Activated CD4-positive, alpha-beta memory T cell treated with anti-CD3 and anti-CD28 coated beads for 36 hours (primary cell): Measurements from ENCODE around the gene MAP2K5. TPM values are rescaled to one million over a fixed set of nuclear protein-coding genes. Genes with fewer than 3 reads are reported as not detected.

ENCODE experiments used
- CTCF ChIA-PET: fragments of 350-600 bp; sonication (Branson Sonifier 250); formaldehyde crosslinking; loops from one replicate; lab custom pipeline; 2021; ENCODE audit warnings: antibody characterized with exemption, inconsistent platforms; lab: Charles Lee
- POLR2A ChIA-PET: fragments of 350-600 bp; sonication (Branson Sonifier 250); formaldehyde crosslinking; loops from one replicate; lab custom pipeline; 2021; ENCODE audit warnings: antibody characterized with exemption; lab: Charles Lee
- DNase-seq: peaks from one replicate; pipeline ENCODE4 v3.0.0-alpha.2; 2020
- H3K27ac Mint-ChIP-seq: one replicate; pipeline ENCODE4 v1.8.0; 2021; ENCODE audit warnings: mixed read lengths
- H3K27me3 Mint-ChIP-seq: one replicate; pipeline ENCODE4 v1.8.0; 2021; ENCODE audit warnings: mixed read lengths
- H3K36me3 Mint-ChIP-seq: one replicate; pipeline ENCODE4 v1.8.0; 2021; ENCODE audit warnings: mixed read lengths
- H3K4me1 Mint-ChIP-seq: one replicate; pipeline ENCODE4 v1.8.0; 2021; ENCODE audit warnings: low read depth, mixed read lengths
- H3K4me3 Mint-ChIP-seq: one replicate; pipeline ENCODE4 v1.8.0; 2021; ENCODE audit warnings: mild to moderate bottlenecking, mixed read lengths
- H3K9me3 Mint-ChIP-seq: one replicate; pipeline ENCODE4 v1.8.0; 2021; ENCODE audit warnings: mixed read lengths
- intact Hi-C: fragments of 100-400 bp; cut with micrococcal nuclease; formaldehyde crosslinking; loops from one replicate; pipeline ENCODE4 v1.15.1; 2023
- total RNA-seq, 2 experiments: library from RNA; stranded (reverse); gene quantifications; one replicate each; pipeline ENCODE4 v1.2.3, GENCODE V29; 2021

Gene MAP2K5
- total RNA-seq, 2 experiments from 2014 or later, result 16.5 to 17.4 TPM

DNA sequence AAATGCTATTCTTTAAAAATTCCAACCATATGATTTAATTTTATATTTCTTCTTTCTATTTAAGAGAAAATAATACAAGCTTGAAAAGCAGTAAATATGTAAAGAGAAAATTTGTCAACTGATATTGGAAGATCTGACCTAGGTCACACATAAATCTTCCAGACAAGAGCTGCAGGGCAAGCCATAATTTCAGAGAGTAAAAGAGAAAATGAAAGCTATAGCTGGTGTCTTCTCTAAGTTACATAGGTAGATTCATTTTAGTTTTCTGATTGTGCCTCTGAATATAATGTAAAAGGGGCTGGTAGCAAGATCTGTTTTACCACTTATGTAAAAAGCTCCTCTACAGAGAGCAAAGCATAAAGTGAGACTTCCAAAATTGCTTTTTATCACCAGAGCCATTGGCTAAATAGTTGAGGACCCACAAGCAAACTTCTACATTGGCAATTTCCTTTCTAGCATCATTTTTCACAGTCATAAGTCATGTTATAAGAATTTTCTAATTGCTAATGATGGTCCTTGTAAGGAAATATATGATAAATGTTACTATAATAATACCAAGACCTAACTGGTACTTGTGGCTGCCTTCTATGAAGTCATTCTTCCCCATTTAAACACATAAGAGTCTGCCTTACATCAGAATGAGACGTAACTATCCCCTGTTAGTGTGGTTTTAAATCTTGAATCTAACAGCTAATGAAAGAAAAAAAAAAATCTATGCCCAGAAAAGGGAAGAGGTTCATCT lies 202.0 kb downstream of the MAP2K5 start:
- POLR2A ChIA-PET, result interaction anchor here (0.7 kb wide), 1 partner anchor 1387 kb away, joined by 3 read pairs; no protein-coding TSS in a partner anchor
- H3K9me3 Mint-ChIP-seq, result no peaks in the 10 kb centered on the region
- peaks cover 44% of the 10 kb centered on the region for H3K4me1 Mint-ChIP-seq
- no peak overlapping the region for H3K4me3 Mint-ChIP-seq
- no peaks in the 10 kb centered on the region for H3K36me3 Mint-ChIP-seq
- no peak for DNase-seq
- intact Hi-C loops, result no loop called here
- H3K27me3 Mint-ChIP-seq, result no peaks in the 10 kb centered on the region
- no peak overlapping the region for H3K27ac Mint-ChIP-seq
- CTCF ChIA-PET, result no interaction called here

GRCh38 chr15:67745073-67746006 lies 202.8 kb downstream of the MAP2K5 start:
- ChIA-PET CTCF (no interaction called here), POLR2A (no interaction called here)
- Mint-ChIP-seq H3K9me3 (no peaks in the 10 kb centered on the region), H3K27ac (no peak overlapping the region), H3K27me3 (no peaks in the 10 kb centered on the region), H3K4me1 (peaks cover 44% of the 10 kb centered on the region), H3K4me3 (no peak overlapping the region), H3K36me3 (no peaks in the 10 kb centered on the region)
- DNase-seq, result no peak
- intact Hi-C loops, result loop anchor here (2.0 kb wide), 1 partner anchor 17 kb away; no protein-coding TSS in a partner anchor

DNA sequence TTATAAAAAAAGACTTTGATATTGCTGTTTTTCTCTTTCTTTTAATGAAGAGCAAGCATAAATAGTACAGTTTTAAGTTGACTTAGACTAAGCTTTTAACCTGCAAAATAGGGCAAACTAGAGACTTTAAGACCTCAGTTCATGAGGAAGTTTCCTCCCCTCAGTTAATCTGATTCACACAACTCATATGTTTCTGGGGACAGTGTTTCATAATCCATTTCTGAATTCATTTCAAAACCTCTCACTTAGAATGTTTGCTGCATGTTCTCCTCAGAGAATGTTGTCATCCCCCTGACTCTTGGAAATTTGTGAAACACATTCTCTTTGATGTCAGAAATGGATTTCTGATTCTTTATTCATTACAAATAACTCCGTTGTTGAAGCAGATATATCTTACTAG lies 203.5 kb downstream of the MAP2K5 start:
- Mint-ChIP-seq H3K27ac (peak overlapping the region; percentile 16), H3K4me3 (no peak overlapping the region), H3K36me3 (no peaks in the 10 kb centered on the region), H3K4me1 (peaks cover 41% of the 10 kb centered on the region), H3K27me3 (no peaks in the 10 kb centered on the region), H3K9me3 (no peaks in the 10 kb centered on the region)
- ChIA-PET CTCF (no interaction called here), POLR2A (no interaction called here)
- DNase-seq, result no peak
- intact Hi-C loops, result loop anchor here (2.0 kb wide), 1 partner anchor 17 kb away; no protein-coding TSS in a partner anchor

DNA sequence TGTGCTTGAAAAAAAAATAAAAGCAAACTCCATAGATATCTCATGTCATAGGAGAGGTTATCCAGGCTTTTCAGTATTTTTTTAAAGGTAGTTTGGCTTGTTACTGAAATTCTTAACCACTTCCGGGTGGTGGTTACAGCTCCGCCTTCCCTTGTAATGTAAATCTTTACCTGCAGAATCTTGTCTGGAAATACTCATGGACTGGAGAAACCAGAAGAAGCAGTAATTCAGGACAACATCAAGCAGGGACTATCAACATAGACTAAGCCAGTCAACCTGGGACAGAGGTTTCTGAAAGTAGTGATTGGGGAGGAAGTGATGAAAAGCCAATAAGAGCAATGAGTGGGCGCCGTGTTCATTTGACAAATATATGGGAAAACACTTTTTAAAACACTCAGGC lies 203.9 kb downstream of the MAP2K5 start:
- peak; percentile 23 for DNase-seq
- POLR2A ChIA-PET, result no interaction called here
- H3K4me1 Mint-ChIP-seq, result peaks cover 37% of the 10 kb centered on the region

DNA sequence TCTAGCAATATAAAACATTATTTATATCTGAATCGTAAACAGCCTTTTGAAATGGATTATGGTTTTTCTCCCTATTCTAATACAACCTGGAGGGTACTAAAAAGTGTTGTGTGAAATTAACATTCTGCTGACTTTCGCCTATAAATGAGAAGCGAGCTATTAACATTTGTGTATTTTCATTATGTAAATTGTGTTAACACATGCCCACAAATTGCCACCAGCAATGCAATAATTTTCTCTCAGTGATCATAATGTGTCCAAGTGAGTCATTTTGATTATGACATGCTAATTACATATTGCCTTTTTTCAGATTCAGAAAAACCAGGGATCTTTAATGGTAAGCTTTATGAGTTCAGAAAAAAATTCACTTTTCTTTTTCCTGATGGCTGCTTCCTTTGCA lies 205.4 kb downstream of the MAP2K5 start:
- Mint-ChIP-seq H3K27ac (no peak overlapping the region), H3K36me3 (no peaks in the 10 kb centered on the region), H3K4me3 (no peak overlapping the region), H3K27me3 (no peaks in the 10 kb centered on the region), H3K9me3 (no peaks in the 10 kb centered on the region), H3K4me1 (peaks cover 35% of the 10 kb centered on the region)
- ChIA-PET POLR2A (no interaction called here), CTCF (no interaction called here)
- intact Hi-C loops, result loop anchor here (2.0 kb wide), 1 partner anchor 15 kb away; no protein-coding TSS in a partner anchor
- DNase-seq, result no peak

More for the DNA sequence above, 203.9 kb downstream of the MAP2K5 start:
- no peaks in the 10 kb centered on the region for H3K27me3 Mint-ChIP-seq
- no peak overlapping the region for H3K27ac Mint-ChIP-seq
- H3K36me3 Mint-ChIP-seq, result no peaks in the 10 kb centered on the region
- H3K9me3 Mint-ChIP-seq, result no peaks in the 10 kb centered on the region
- CTCF ChIA-PET, result no interaction called here
- intact Hi-C loops, result loop anchor here (2.0 kb wide), 1 partner anchor 16 kb away; no protein-coding TSS in a partner anchor
- no peak overlapping the region for H3K4me3 Mint-ChIP-seq

GRCh38 chr15:67750371-67750770 lies 207.9 kb downstream of the MAP2K5 start:
- H3K36me3 Mint-ChIP-seq, result no peaks in the 10 kb centered on the region
- peaks cover 21% of the 10 kb centered on the region for H3K4me1 Mint-ChIP-seq
- intact Hi-C loops, result no loop called here
- DNase-seq, result no peak
- no peak overlapping the region for H3K27ac Mint-ChIP-seq
- no peaks in the 10 kb centered on the region for H3K27me3 Mint-ChIP-seq
- ChIA-PET CTCF (interaction anchor here (1.2 kb wide), 1 partner anchor 293 kb away, joined by 5 read pairs; no protein-coding TSS in a partner anchor), POLR2A (no interaction called here)
- no peak overlapping the region for H3K4me3 Mint-ChIP-seq
- no peaks in the 10 kb centered on the region for H3K9me3 Mint-ChIP-seq

DNA sequence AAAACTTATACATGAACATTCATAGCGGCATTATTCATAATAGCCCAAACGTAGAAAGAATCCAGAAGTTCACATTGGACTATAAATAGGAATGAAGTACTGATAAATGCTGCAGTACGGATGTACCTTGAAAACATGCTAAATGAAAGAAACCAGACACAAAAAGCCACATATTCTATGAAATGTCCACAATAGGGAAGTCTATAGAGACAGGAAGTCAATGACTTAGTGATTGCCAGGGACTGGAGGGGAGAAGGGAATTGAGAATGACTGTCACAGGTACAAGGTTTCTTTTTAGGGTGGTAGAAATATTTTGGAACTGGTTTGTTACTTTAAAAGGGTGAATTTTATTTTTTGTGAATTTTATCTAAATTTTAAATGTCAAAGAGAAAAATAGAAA lies 211.4 kb downstream of the MAP2K5 start:
- H3K36me3 Mint-ChIP-seq, result no peaks in the 10 kb centered on the region
- peaks cover 38% of the 10 kb centered on the region for H3K4me1 Mint-ChIP-seq
- POLR2A ChIA-PET, result no interaction called here
- no peak overlapping the region for H3K4me3 Mint-ChIP-seq
- no peaks in the 10 kb centered on the region for H3K27me3 Mint-ChIP-seq
- no peak overlapping the region for H3K27ac Mint-ChIP-seq
- H3K9me3 Mint-ChIP-seq, result no peaks in the 10 kb centered on the region
- intact Hi-C loops, result no loop called here
- DNase-seq, result no peak
- CTCF ChIA-PET, result no interaction called here

DNA sequence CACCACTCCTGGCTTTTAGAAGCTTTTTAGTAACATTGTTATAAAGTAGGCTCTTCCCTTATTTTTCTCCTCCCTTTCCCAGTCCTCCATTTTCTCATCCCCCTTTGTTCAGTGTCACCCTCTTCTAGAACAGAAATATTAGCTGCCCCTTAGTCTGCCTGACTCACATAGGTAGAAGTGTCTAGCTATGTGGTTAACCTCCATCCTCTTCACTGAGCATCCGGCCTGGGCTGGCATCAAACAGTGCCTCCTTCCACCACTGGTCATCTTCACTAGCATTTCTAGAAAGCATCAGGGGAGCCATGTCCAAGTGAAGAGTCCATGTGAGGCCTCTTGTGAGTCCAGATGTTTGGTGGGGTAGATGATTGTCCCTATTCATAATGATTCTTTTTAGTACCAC lies 212.8 kb downstream of the MAP2K5 start:
- POLR2A ChIA-PET, result interaction anchor here (0.6 kb wide), 1 partner anchor 17 kb away, joined by 3 read pairs; no protein-coding TSS in a partner anchor
- CTCF ChIA-PET, result interaction anchor here (0.6 kb wide), 1 partner anchor 1043 kb away, joined by 4 read pairs; no protein-coding TSS in a partner anchor
- Mint-ChIP-seq H3K4me1 (peaks cover 45% of the 10 kb centered on the region), H3K27ac (no peak overlapping the region), H3K27me3 (no peaks in the 10 kb centered on the region), H3K4me3 (no peak overlapping the region), H3K9me3 (no peaks in the 10 kb centered on the region), H3K36me3 (no peaks in the 10 kb centered on the region)
- DNase-seq, result no peak
- intact Hi-C loops, result no loop called here

GRCh38 chr15:67755936-67756335 lies 213.4 kb downstream of the MAP2K5 start:
- no peaks in the 10 kb centered on the region for H3K27me3 Mint-ChIP-seq
- intact Hi-C loops, result no loop called here
- H3K4me1 Mint-ChIP-seq, result peaks cover 45% of the 10 kb centered on the region
- CTCF ChIA-PET, result no interaction called here
- DNase-seq, result no peak
- no peak overlapping the region for H3K27ac Mint-ChIP-seq
- H3K4me3 Mint-ChIP-seq, result no peak overlapping the region
- no peaks in the 10 kb centered on the region for H3K9me3 Mint-ChIP-seq
- POLR2A ChIA-PET, result interaction anchor here (0.6 kb wide), 1 partner anchor 16 kb away, joined by 3 read pairs; no protein-coding TSS in a partner anchor
- no peaks in the 10 kb centered on the region for H3K36me3 Mint-ChIP-seq

DNA sequence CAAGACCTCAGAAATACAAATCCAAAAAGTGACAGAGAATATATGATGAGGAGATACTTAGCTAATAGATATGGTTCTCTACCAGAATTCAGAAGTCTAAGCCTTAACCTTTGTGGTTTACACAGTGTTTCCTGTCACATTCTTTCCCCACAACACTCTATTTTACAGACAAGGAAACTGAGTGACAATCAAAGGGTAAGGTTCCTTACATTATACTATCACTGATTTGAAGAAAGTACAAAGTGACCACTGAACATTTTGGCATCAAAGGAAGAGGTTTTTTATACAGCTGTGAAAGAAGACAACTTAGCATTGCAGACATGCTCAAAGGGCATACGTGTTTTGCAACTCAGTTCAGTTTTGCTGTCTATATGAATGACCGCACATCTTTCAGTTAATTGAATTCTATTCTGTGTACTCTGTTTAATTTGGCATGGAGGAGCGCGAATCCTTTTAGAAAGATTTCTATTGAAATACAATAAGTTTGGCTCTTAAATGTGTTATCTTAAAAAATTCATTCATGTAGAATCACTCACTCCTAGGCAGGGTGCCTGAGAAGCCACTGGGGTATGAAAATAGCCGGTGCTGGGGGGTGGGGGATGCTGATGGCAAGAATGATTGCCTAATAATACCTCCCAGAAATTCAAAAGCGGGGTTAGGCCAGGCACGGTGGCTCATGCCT lies 216.3 kb downstream of the MAP2K5 start:
- Mint-ChIP-seq H3K4me1 (peaks cover 68% of the 10 kb centered on the region), H3K36me3 (no peaks in the 10 kb centered on the region), H3K4me3 (no peak overlapping the region), H3K9me3 (no peaks in the 10 kb centered on the region), H3K27ac (no peak overlapping the region), H3K27me3 (no peaks in the 10 kb centered on the region)
- intact Hi-C loops, result no loop called here
- no peak for DNase-seq
- ChIA-PET CTCF (no interaction called here), POLR2A (no interaction called here)

DNA sequence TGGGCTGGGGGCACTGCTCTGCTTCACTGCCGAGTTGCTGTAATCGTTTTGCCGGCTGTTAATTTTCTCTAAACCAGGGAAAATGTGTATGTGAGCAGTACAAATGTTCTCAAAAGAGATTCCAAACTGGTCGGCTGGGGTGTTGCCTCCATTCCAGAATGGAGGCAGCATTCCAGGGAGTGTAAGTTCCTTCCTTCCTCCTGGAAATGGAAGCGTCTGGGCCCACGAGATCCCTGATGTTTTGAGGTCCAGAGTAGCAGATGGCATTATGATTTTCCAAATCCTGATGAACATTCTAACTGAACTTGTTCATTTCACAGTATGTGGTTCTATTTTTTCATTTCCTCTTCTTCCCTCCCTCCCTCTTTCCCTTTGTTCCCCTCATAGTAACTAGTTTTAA lies 218.4 kb downstream of the MAP2K5 start:
- intact Hi-C loops, result loop anchor here (5.0 to 10.0 kb wide), 2 partner anchors 61 to 226 kb away; no protein-coding TSS in a partner anchor
- H3K9me3 Mint-ChIP-seq, result no peaks in the 10 kb centered on the region
- POLR2A ChIA-PET, result no interaction called here
- peaks cover 10% of the 10 kb centered on the region for H3K36me3 Mint-ChIP-seq
- CTCF ChIA-PET, result interaction anchor here (0.6 kb wide), 1 partner anchor 325 kb away, joined by 3 read pairs; no protein-coding TSS in a partner anchor
- no peaks in the 10 kb centered on the region for H3K27me3 Mint-ChIP-seq
- no peak overlapping the region for H3K4me3 Mint-ChIP-seq
- DNase-seq, result no peak
- H3K4me1 Mint-ChIP-seq, result peaks cover 62% of the 10 kb centered on the region
- no peak overlapping the region for H3K27ac Mint-ChIP-seq
